DND-41 (cell line): ENCODE measurements around the gene CANX.

Experiments used
- EZH2 ChIP-seq: IDR thresholded peaks from 3 replicates; pipeline ENCODE4 v1.6.1; 2012; ENCODE audit warnings: borderline replicate concordance, low read depth, mild to moderate bottlenecking, moderate library complexity, low read length, inconsistent platforms; ENCODE audit not compliant: severe bottlenecking
- TF ChIP-seq, protein P1 (sequence below): IDR thresholded peaks from 2 replicates; pipeline ENCODE4 v1.5.1; 2012; ENCODE audit warnings: borderline replicate concordance, low read length, moderate library complexity, mild to moderate bottlenecking; ENCODE audit not compliant: poor library complexity, severe bottlenecking; ENCODE audit errors: extremely low read depth

DNA sequence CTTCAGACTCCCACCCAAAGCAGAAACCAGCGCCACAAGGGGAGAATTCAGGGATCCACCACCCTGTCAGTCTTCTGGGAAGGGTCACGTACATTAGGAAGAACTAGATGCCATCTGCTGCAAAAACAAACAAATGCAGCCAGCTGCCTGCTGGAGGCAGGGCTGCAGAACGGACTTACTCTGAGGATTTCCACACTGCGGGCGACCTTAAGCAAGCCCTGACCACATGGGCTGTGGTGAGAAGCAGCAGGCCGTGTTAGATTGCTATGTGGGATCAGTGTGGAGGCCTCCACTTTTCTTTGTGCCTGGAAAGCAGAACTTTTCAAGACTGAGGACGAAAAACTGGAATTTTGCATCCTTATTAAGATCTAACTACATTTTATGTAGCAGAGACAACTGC is 81.6 kb downstream of the CANX start:
- TF ChIP-seq, protein P1, sequence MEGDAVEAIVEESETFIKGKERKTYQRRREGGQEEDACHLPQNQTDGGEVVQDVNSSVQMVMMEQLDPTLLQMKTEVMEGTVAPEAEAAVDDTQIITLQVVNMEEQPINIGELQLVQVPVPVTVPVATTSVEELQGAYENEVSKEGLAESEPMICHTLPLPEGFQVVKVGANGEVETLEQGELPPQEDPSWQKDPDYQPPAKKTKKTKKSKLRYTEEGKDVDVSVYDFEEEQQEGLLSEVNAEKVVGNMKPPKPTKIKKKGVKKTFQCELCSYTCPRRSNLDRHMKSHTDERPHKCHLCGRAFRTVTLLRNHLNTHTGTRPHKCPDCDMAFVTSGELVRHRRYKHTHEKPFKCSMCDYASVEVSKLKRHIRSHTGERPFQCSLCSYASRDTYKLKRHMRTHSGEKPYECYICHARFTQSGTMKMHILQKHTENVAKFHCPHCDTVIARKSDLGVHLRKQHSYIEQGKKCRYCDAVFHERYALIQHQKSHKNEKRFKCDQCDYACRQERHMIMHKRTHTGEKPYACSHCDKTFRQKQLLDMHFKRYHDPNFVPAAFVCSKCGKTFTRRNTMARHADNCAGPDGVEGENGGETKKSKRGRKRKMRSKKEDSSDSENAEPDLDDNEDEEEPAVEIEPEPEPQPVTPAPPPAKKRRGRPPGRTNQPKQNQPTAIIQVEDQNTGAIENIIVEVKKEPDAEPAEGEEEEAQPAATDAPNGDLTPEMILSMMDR, result no peak
- TF ChIP-seq EZH2, result no peak
